Calu3 (cell line): ENCODE data around the gene PRDM7. TPM values are rescaled to one million over a fixed set of nuclear protein-coding genes. Genes with fewer than 3 reads are reported as not detected.

Source experiments
- BruUV-seq: library from RNA; stranded (reverse); fragments of 400-500 nt; replicated peaks from 2 replicates; lab custom pipeline; 2021; lab: Mats Ljungman, UMichigan
- CTCF ChIA-PET: fragments of 300-600 bp; sonication (Branson Sonifier 250); formaldehyde crosslinking; loops from one replicate; lab custom pipeline; 2022; ENCODE audit warnings: antibody characterized with exemption; lab: Charles Lee
- DNase-seq: peaks from one replicate; pipeline ENCODE4 v3.0.0; 2022
- H3K27ac Mint-ChIP-seq: one replicate; pipeline ENCODE4 v1.8.0; 2022; ENCODE audit warnings: mixed read lengths; ENCODE audit not compliant: unreplicated experiment
- H3K27me3 Mint-ChIP-seq: one replicate; pipeline ENCODE4 v1.8.0; 2022; ENCODE audit warnings: mixed read lengths; ENCODE audit not compliant: unreplicated experiment
- H3K36me3 Mint-ChIP-seq: one replicate; pipeline ENCODE4 v1.8.0; 2022; ENCODE audit warnings: mild to moderate bottlenecking, moderate library complexity, mixed read lengths; ENCODE audit not compliant: insufficient read depth, unreplicated experiment
- H3K4me1 Mint-ChIP-seq: one replicate; pipeline ENCODE4 v1.8.0; 2022; ENCODE audit warnings: mild to moderate bottlenecking, low read depth, mixed read lengths; ENCODE audit not compliant: unreplicated experiment
- H3K4me3 Mint-ChIP-seq: one replicate; pipeline ENCODE4 v1.8.0; 2022; ENCODE audit warnings: mild to moderate bottlenecking, low read depth, moderate library complexity, mixed read lengths; ENCODE audit not compliant: unreplicated experiment
- H3K9me3 Mint-ChIP-seq: one replicate; pipeline ENCODE4 v1.8.0; 2022; ENCODE audit warnings: low read depth, mixed read lengths; ENCODE audit not compliant: unreplicated experiment
- CTCF ChIP-seq: fragments of 200-600 bp; IDR thresholded peaks from one replicate; pipeline ENCODE4 v1.8.0; 2022; ENCODE audit warnings: antibody characterized with exemption; ENCODE audit not compliant: unreplicated experiment
- intact Hi-C: fragments of 100-400 bp; cut with micrococcal nuclease; formaldehyde crosslinking; loops from one replicate; pipeline ENCODE4 v1.10.0; 2022; ENCODE audit not compliant: unreplicated experiment
- total RNA-seq: library from RNA; stranded (reverse); gene quantifications from 2 replicates; pipeline ENCODE4 v1.2.3, GENCODE V29; 2022

The PRDM7 gene
- total RNA-seq, 1 experiment from 2014 or later: not detected

GRCh38 chr16:90007015-90007414 is 70.1 kb downstream of the PRDM7 start:
- Mint-ChIP-seq H3K27me3 (no peaks in the 10 kb centered on the region), H3K36me3 (peaks cover 25% of the 10 kb centered on the region), H3K4me3 (no peak overlapping the region), H3K9me3 (no peaks in the 10 kb centered on the region), H3K27ac (no peak overlapping the region), H3K4me1 (no peaks in the 10 kb centered on the region)
- CTCF ChIA-PET: no interaction called here
- no peak for DNase-seq
- no TSS peak for BruUV-seq
- intact Hi-C loops: no loop called here
- no peak for TF ChIP-seq CTCF

Other genes starting within 250 kb of the PRDM7 start
- 46.3 and 53.1 TPM in 2 replicates for gene SPIRE2, start 248.9 kb downstream of the PRDM7 start, total RNA-seq
- 270 and 300 TPM in 2 replicates for gene TCF25, start 203.7 kb downstream of the PRDM7 start, total RNA-seq
- 16.9 and 17.4 TPM in 2 replicates for gene MC1R, start 158.5 kb downstream of the PRDM7 start, total RNA-seq
- 52.1 and 61.5 TPM in 2 replicates for gene TUBB3, start 154.0 kb downstream of the PRDM7 start, total RNA-seq
- 67.0 and 70.1 TPM in 2 replicates for gene DEF8, start 128.6 kb downstream of the PRDM7 start, total RNA-seq
- 38.5 and 39.9 TPM in 2 replicates for gene DBNDD1, start 57.9 kb downstream of the PRDM7 start, total RNA-seq